Activated CD4-positive, alpha-beta T cell treated with anti-CD3 and anti-CD28 coated beads, Interleukin-2, amount 10 ng/mL, durations not matched to agents 7 days and 5 days (primary cell): ENCODE measurements around the gene MCTP1. TPM values are rescaled to one million over a fixed set of nuclear protein-coding genes. Genes with fewer than 3 reads are reported as not detected.
"Not testable (repeated sequence)": the region's sequence is repeated elsewhere in the genome, so short reads cannot be mapped to it uniquely, and the experiment has no call there.

Experiments used
- CTCF ChIA-PET: fragments of 350-600 bp; sonication (Branson Sonifier 250); formaldehyde crosslinking; loops from one replicate; lab custom pipeline; 2021; ENCODE audit warnings: antibody characterized with exemption; lab: Charles Lee
- POLR2A ChIA-PET: fragments of 350-600 bp; sonication (Branson Sonifier 250); formaldehyde crosslinking; loops from one replicate; lab custom pipeline; 2021; ENCODE audit warnings: antibody characterized with exemption; lab: Charles Lee
- DNase-seq: peaks from one replicate; pipeline ENCODE4 v3.0.0-alpha.2; 2020
- H3K27ac Mint-ChIP-seq: one replicate; pipeline ENCODE4 v1.8.0; 2021; ENCODE audit warnings: mild to moderate bottlenecking, moderate library complexity, mixed read lengths
- H3K27me3 Mint-ChIP-seq: one replicate; pipeline ENCODE4 v1.8.0; 2021; ENCODE audit warnings: mixed read lengths
- H3K36me3 Mint-ChIP-seq: one replicate; pipeline ENCODE4 v1.8.0; 2021; ENCODE audit warnings: low read depth, mixed read lengths
- H3K4me1 Mint-ChIP-seq: one replicate; pipeline ENCODE4 v1.8.0; 2021; ENCODE audit warnings: mixed read lengths
- H3K4me3 Mint-ChIP-seq: one replicate; pipeline ENCODE4 v1.8.0; 2021; ENCODE audit warnings: mild to moderate bottlenecking, moderate library complexity, mixed read lengths
- H3K9me3 Mint-ChIP-seq: one replicate; pipeline ENCODE4 v1.8.0; 2021; ENCODE audit warnings: mixed read lengths
- total RNA-seq, 2 experiments: library from RNA; stranded (reverse); gene quantifications; one replicate each; pipeline ENCODE4 v1.2.3, GENCODE V29; 2021

MCTP1 gene
- total RNA-seq, 2 experiments from 2014 or later: 0.08 TPM; not detected in 1

DNA sequence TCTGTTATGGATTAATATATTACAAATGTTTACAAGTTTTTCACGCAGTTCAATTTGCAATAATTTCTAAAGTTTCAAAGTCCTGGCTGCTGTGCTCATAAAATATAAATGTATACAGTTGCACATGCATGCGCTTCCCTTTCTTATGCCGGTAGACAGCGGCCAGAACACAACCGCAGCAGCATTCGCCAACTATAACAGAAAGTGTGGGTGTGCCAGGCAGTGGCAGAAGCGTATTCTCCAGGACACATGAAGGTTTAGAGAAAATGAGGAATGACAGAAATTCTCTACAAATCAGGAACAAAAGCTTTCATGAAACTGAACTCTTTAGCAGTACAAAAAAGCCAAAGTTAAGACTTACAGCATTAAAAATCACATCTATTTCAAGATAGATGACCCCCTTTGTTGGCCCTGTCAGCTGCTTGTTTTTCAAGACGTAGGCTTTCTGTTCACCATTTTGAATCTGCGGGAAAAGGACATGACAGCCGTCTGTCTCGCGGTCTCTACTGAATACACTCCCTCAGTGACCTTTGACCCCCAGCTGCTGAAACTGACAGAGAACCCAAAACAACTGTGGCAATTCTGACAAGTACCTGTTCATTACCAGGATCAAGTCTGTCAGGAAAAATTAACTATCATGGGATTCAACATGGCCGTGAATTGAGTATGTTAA is 414.2 kb downstream of the MCTP1 start:
- Mint-ChIP-seq H3K27ac (no peak overlapping the region), H3K36me3 (no peaks in the 10 kb centered on the region), H3K27me3 (peaks cover 11% of the 10 kb centered on the region), H3K9me3 (no peaks in the 10 kb centered on the region), H3K4me1 (no peaks in the 10 kb centered on the region), H3K4me3 (no peak overlapping the region)
- no peak for DNase-seq
- POLR2A ChIA-PET: no interaction called here
- CTCF ChIA-PET: no interaction called here

DNA sequence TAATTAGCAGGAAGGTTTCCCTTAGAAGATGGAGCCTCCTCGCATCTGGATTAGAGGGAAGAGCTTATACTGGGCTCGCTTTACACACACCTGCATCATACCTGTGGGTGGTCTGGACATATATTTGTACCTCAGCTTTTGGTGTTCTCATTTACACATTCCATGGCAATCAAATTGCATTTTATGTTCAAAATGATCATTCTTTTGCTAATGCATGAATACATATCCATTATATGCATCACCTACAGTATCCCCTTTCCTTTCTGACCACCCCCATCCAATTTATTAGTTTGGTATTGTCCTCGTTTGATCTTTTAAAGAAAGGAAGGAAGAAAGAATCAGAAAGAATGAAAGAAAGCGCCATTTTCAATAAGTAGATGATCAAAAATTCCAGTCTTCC is 415.0 kb downstream of the MCTP1 start:
- H3K4me1 Mint-ChIP-seq: no peaks in the 10 kb centered on the region
- H3K9me3 Mint-ChIP-seq: no peaks in the 10 kb centered on the region
- H3K27me3 Mint-ChIP-seq: peaks cover 6% of the 10 kb centered on the region
- H3K27ac Mint-ChIP-seq: no peak overlapping the region
- POLR2A ChIA-PET: no interaction called here
- CTCF ChIA-PET: no interaction called here
- no peak for DNase-seq
- no peak overlapping the region for H3K4me3 Mint-ChIP-seq
- no peaks in the 10 kb centered on the region for H3K36me3 Mint-ChIP-seq

DNA sequence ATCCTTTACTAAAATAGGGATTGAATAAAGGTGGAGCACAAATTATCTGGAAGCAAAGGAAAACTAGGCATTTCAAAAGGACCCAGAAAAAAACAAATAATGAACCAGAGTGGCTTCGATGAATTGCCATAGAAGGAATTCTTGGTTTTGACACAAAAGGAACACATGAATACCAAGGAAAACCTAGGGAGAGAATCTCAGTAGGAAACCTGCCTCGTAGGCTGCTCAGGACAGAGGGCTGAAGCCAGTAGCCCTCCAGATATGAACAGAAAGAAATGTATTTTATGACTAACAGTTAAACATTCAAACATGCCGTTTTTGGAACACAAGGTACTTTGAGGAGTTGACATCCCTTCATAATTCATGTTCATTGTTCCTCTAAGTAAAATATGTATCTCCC is 420.9 kb downstream of the MCTP1 start:
- peaks cover 3% of the 10 kb centered on the region for H3K27me3 Mint-ChIP-seq
- DNase-seq: no peak
- no peaks in the 10 kb centered on the region for H3K36me3 Mint-ChIP-seq
- H3K9me3 Mint-ChIP-seq: no peaks in the 10 kb centered on the region
- ChIA-PET CTCF (no interaction called here), POLR2A (no interaction called here)
- no peak overlapping the region for H3K4me3 Mint-ChIP-seq
- H3K27ac Mint-ChIP-seq: no peak overlapping the region
- H3K4me1 Mint-ChIP-seq: no peaks in the 10 kb centered on the region

DNA sequence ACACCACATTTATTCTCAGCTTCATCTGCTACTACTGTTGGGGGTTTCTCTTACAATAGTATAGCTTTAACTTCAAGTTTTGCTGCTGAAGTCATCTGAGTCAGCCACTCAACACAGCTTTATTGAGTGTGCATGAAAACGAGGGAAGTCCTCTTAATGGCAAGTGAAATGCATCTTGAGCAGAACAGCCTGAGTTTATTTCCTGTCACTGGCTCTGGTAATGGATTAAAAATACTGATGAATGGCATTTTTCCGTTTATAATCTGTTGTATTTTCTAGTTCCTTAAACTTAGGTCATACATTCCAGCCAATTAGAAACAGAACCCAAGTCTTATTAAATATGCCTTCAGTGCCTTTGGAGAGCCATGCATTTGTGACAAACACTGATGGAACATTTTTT is 427.8 kb downstream of the MCTP1 start:
- H3K27ac Mint-ChIP-seq: no peak overlapping the region
- H3K36me3 Mint-ChIP-seq: no peaks in the 10 kb centered on the region
- H3K27me3 Mint-ChIP-seq: peaks cover 5% of the 10 kb centered on the region
- CTCF ChIA-PET: no interaction called here
- POLR2A ChIA-PET: no interaction called here
- H3K4me3 Mint-ChIP-seq: no peak overlapping the region
- no peaks in the 10 kb centered on the region for H3K9me3 Mint-ChIP-seq
- H3K4me1 Mint-ChIP-seq: no peaks in the 10 kb centered on the region
- DNase-seq: no peak

DNA sequence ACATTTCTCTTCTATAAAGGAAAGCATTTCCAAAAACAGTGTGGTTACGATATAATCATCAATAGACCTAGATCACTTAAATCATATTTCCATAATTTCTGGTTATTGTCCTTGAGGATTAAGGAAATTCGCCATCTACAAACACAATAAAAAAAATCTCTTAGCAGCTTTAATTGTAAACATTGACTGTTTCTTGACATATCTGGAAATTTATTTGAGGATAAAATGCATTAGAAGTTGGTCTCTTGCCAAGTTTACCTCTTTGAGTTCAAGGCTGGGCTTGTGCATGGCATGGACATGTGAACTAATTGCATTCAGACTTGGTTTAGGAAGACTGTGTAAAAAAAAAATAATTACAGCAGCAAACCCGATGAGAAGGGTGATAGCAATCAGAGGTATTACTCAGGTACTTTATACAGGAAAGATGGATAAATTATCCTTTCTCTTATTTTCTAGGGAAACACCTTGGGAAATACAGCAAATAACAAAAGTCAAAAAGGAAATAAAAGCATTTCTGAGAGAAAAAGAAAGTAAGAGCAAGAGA is 428.6 kb downstream of the MCTP1 start:
- no peaks in the 10 kb centered on the region for H3K9me3 Mint-ChIP-seq
- no peaks in the 10 kb centered on the region for H3K4me1 Mint-ChIP-seq
- no peak overlapping the region for H3K4me3 Mint-ChIP-seq
- POLR2A ChIA-PET: no interaction called here
- H3K27ac Mint-ChIP-seq: no peak overlapping the region
- peaks cover 5% of the 10 kb centered on the region for H3K27me3 Mint-ChIP-seq
- CTCF ChIA-PET: no interaction called here
- no peaks in the 10 kb centered on the region for H3K36me3 Mint-ChIP-seq
- no peak for DNase-seq

DNA sequence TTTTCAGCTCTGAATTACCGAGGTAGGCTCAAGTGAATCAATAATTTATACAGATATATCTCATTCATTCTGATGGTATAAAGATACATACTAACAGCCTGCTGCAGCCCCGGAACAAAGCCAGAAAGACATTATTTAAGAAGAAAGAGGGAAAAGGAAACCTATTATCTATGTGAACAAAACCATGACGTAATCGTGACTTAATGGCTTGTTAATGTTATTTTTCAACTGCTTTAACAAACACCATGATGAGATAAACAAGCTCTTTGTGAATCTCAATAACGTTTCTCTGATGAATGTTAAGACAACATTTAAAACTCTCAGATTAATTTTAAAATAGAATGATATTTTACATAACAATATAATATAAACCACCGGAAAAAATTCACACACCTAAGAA is 429.4 kb downstream of the MCTP1 start:
- DNase-seq: no peak
- POLR2A ChIA-PET: no interaction called here

DNA sequence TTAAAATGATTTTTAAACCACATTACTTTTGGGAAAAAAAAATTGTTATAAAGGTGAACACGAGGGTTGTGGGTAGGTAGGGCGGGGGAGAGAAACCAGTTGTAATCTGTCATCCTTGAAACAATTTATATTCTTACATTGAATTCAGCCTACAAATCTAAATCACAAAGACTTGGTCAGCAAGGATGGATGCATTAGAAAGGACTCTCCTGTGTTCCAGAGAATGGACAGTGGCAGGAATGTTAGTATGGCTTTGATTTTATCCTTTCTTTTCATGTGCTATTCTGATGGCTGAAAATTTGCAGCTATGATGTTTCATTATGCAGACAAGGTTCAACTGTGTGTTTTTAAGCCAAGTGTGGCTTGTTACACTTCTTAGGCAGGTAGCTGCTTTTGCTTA is 431.8 kb downstream of the MCTP1 start:
- POLR2A ChIA-PET: no interaction called here
- Mint-ChIP-seq H3K27ac (no peak overlapping the region), H3K4me1 (peaks cover 6% of the 10 kb centered on the region), H3K4me3 (no peak overlapping the region), H3K36me3 (no peaks in the 10 kb centered on the region), H3K9me3 (no peaks in the 10 kb centered on the region), H3K27me3 (peaks cover 2% of the 10 kb centered on the region)
- CTCF ChIA-PET: interaction anchor here (1.9 kb wide), 1 partner anchor 11 kb away, joined by 5 read pairs; no protein-coding TSS in a partner anchor
- no peak for DNase-seq

More for the DNA sequence above, 429.4 kb downstream of the MCTP1 start:
- Mint-ChIP-seq H3K4me1 (no peaks in the 10 kb centered on the region), H3K9me3 (no peaks in the 10 kb centered on the region), H3K36me3 (no peaks in the 10 kb centered on the region), H3K27ac (no peak overlapping the region), H3K27me3 (peaks cover 7% of the 10 kb centered on the region), H3K4me3 (no peak overlapping the region)
- CTCF ChIA-PET: no interaction called here

DNA sequence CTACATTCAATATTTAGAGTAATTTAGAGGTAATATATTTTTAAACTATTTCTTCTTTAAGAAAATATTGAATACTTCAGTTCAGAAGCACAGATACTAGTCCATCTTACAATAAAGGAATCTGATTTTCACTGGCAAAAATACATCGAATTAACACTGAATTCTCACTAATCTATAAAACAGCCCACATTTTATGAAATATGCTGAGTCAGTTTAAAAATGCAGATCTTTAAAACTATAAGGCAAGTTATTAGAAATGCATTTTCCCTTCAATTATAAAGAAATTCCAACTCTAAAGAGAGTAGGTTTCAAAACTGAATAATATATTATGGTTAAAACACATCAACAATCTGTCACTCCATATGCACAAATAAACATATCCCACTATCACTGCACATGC is 433.9 kb downstream of the MCTP1 start:
- Mint-ChIP-seq H3K27ac (no peak overlapping the region), H3K36me3 (no peaks in the 10 kb centered on the region), H3K4me3 (no peak overlapping the region), H3K27me3 (peaks cover 2% of the 10 kb centered on the region), H3K9me3 (no peaks in the 10 kb centered on the region), H3K4me1 (peaks cover 21% of the 10 kb centered on the region)
- DNase-seq: no peak
- CTCF ChIA-PET: interaction anchor here (1.1 to 1.5 kb wide), 2 partner anchors 48 to 113 kb away, joined by 4 to 6 read pairs; no protein-coding TSS in a partner anchor
- POLR2A ChIA-PET: no interaction called here

DNA sequence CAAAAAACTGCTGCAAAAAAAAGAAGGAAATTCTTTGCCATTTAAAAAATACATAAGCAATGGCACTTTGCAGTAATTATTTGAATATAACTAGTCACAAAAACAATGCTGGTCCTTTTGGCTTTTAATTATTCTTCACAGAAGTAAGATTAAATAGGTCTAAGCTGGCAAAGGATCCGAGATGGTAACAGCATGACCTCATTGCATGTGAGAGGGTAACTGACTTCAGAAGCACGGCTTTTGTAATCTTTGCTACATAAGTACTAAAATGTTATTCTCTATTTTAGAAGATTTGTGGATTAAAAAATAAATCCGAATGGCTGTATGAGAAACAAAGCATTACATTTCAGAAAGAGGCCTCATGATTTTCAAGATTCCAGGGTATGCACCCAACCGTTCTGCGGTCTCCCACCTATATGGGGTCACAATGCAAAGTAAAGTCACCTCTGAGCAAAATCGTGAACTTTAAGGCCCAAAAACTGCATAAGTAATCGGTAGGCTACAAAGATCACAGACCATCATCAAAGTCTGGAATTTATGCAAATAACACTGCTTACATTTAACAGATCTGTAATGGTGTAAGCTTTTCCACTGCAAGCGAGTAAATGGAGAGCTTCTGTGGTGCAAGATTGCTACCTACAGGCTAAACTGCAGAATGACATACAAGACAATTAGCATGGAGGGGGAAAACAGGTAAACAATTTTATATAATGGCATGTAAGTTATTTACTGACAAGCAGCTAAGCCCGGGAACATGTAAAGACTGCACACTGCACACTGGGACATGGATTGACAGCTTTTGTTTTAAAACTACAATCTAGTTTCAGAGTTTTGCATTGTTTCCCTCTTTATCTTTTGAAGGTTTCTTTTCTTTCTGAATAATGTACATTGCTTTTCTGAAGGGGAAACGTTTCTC is 434.8 kb downstream of the MCTP1 start:
- POLR2A ChIA-PET: no interaction called here
- H3K9me3 Mint-ChIP-seq: no peaks in the 10 kb centered on the region

DNA sequence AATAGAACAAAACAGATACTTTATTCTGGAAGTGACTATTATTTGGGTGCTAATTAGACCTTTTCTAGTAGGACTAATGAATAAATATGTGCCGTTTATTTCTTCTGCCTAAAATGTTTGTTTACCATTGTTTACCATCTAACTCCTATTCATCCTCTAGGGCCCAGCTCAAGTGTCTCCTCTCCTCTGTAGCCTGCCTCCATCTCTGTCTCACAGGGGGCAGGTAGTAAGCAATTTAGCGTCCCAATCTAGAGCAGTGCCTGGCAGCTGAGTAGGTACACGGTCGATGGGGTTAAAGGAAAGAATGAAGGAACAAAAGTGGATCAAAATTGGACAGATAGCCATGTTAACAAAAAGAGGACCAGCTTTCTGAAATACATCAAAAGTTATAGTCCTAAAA is 435.6 kb downstream of the MCTP1 start:
- peaks cover 2% of the 10 kb centered on the region for H3K27me3 Mint-ChIP-seq
- ChIA-PET POLR2A (no interaction called here), CTCF (no interaction called here)
- no peak overlapping the region for H3K4me3 Mint-ChIP-seq
- no peak for DNase-seq
- H3K9me3 Mint-ChIP-seq: no peaks in the 10 kb centered on the region
- no peak overlapping the region for H3K27ac Mint-ChIP-seq
- peaks cover 21% of the 10 kb centered on the region for H3K4me1 Mint-ChIP-seq
- H3K36me3 Mint-ChIP-seq: no peaks in the 10 kb centered on the region

More for the DNA sequence above, 434.8 kb downstream of the MCTP1 start:
- H3K4me3 Mint-ChIP-seq: no peak overlapping the region
- H3K27me3 Mint-ChIP-seq: peaks cover 2% of the 10 kb centered on the region
- H3K27ac Mint-ChIP-seq: no peak overlapping the region
- H3K4me1 Mint-ChIP-seq: peaks cover 21% of the 10 kb centered on the region
- DNase-seq: peak; percentile 58
- CTCF ChIA-PET: interaction anchor here (0.6 to 1.5 kb wide), 4 partner anchors 8 to 112 kb away, joined by 3 to 6 read pairs (median 4); no protein-coding TSS in a partner anchor
- H3K36me3 Mint-ChIP-seq: no peaks in the 10 kb centered on the region

DNA sequence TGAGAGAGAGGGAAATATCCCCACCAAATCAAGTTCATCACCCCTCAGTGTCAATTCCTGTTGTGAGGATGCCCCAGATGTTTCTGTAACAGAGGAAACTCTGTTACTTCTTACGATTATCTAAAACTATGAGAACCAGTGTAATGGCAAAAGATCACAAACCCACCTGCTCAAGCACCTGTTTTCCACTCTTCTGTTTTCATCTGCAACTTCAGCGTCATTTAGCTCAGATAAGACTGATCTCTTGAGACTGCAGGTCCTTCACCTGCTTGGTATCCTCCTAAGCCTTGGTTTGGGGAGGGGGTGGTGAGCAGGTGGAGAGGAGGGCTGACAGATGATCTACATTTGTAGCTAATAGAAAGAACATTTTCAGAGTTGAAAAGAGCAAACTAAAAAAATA is 437.2 kb downstream of the MCTP1 start:
- H3K27me3 Mint-ChIP-seq: peaks cover 2% of the 10 kb centered on the region
- H3K4me1 Mint-ChIP-seq: peaks cover 21% of the 10 kb centered on the region
- no peaks in the 10 kb centered on the region for H3K9me3 Mint-ChIP-seq
- CTCF ChIA-PET: no interaction called here
- POLR2A ChIA-PET: no interaction called here
- DNase-seq: no peak
- H3K27ac Mint-ChIP-seq: no peak overlapping the region
- H3K36me3 Mint-ChIP-seq: no peaks in the 10 kb centered on the region
- no peak overlapping the region for H3K4me3 Mint-ChIP-seq

DNA sequence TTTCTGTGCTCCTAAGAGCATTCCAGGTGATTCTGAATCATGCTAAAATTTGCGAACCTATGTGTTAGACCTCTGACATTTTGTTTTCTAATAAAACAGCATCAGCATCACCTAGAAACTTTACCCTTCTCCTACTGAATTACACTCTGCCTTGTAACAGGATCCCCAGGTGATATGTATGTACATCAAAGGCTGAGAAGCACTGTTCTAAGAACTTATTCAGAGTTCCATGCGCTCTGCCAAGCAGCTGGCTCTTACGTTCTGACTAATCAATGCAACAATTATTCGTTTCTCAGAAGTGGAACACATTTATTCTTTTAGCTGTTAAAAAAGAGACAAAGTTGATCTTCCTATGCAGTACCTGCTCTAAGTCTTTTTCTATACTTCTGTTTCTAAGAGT is 437.9 kb downstream of the MCTP1 start:
- no peak for DNase-seq
- H3K36me3 Mint-ChIP-seq: no peaks in the 10 kb centered on the region
- no peak overlapping the region for H3K4me3 Mint-ChIP-seq
- no peak overlapping the region for H3K27ac Mint-ChIP-seq
- POLR2A ChIA-PET: no interaction called here
- H3K27me3 Mint-ChIP-seq: peaks cover 2% of the 10 kb centered on the region
- H3K4me1 Mint-ChIP-seq: peaks cover 21% of the 10 kb centered on the region
- no peaks in the 10 kb centered on the region for H3K9me3 Mint-ChIP-seq
- CTCF ChIA-PET: interaction anchor here (1.7 kb wide), 1 partner anchor 17 kb away, joined by 4 read pairs; no protein-coding TSS in a partner anchor

DNA sequence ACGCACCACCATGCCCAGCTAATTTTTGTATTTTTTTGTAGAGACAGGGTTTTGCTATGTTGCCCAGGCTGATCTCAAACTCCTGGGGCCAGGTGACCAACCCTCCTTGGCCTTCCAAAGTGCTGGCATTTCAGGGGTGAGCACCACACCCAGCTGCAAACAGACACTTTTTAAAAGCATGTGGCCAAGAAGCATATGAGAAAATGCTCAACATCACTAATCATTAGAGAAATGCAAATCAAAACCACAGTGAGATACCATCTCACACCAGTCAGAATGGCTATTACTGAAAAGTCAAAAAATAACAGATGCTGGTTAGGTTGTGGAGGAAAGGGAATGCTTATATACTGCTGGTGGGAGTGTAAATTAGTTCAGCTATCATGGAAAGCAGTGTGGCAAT is 439.2 kb downstream of the MCTP1 start:
- H3K27me3 Mint-ChIP-seq, DNase-seq, H3K36me3 Mint-ChIP-seq, H3K9me3 Mint-ChIP-seq, H3K27ac Mint-ChIP-seq, H3K4me3 Mint-ChIP-seq, POLR2A ChIA-PET: not testable (repeated sequence)
- CTCF ChIA-PET: interaction anchor here (1.7 kb wide), 1 partner anchor 16 kb away, joined by 4 read pairs; no protein-coding TSS in a partner anchor
- H3K4me1 Mint-ChIP-seq: peaks cover 21% of the 10 kb centered on the region
